Measurements from ENCODE around the gene NT5C1A. TPM values are rescaled to one million over a fixed set of nuclear protein-coding genes. Genes with fewer than 3 reads are reported as not detected.

Gene NT5C1A
- total RNA-seq, 1 donor from 2014 or later: not detected

DNA sequence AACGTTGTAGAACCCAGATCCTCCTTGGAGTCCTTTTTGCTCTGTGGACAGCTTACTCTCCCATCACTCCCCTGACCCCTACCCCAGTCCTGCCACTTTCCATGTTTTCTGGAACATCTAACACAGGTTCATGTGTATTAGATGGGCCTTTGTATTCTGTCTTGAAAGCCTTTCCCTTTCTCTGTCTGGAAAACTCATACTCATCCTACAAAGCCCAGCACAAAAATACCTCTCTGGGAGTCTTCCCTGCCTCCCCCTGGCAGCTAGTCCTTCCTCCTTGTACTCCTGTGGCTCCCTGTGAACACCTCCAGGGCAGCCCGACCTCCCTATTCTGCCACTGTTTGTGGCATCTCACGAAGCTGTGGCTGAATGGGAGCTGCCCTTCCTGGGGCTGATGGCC is 24.7 kb downstream of the NT5C1A start:
- DNase-seq (ENCODE audit: low spot score): no peak
- no peaks in the 10 kb centered on the region for H3K36me3 Mint-ChIP-seq (ENCODE audit: low read depth, unreplicated experiment)
- peaks cover 5% of the 10 kb centered on the region for H3K4me1 Mint-ChIP-seq (ENCODE audit: unreplicated experiment)
- TF ChIP-seq, protein P1, sequence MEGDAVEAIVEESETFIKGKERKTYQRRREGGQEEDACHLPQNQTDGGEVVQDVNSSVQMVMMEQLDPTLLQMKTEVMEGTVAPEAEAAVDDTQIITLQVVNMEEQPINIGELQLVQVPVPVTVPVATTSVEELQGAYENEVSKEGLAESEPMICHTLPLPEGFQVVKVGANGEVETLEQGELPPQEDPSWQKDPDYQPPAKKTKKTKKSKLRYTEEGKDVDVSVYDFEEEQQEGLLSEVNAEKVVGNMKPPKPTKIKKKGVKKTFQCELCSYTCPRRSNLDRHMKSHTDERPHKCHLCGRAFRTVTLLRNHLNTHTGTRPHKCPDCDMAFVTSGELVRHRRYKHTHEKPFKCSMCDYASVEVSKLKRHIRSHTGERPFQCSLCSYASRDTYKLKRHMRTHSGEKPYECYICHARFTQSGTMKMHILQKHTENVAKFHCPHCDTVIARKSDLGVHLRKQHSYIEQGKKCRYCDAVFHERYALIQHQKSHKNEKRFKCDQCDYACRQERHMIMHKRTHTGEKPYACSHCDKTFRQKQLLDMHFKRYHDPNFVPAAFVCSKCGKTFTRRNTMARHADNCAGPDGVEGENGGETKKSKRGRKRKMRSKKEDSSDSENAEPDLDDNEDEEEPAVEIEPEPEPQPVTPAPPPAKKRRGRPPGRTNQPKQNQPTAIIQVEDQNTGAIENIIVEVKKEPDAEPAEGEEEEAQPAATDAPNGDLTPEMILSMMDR (IDR thresholded peaks at IDR 0.05; ENCODE audit: unreplicated experiment): no peak
- no peaks in the 10 kb centered on the region for H3K9me3 Mint-ChIP-seq (ENCODE audit: unreplicated experiment)
- H3K27me3 Mint-ChIP-seq (ENCODE audit: unreplicated experiment): peaks cover 8% of the 10 kb centered on the region
- H3K27ac Mint-ChIP-seq (ENCODE audit: unreplicated experiment): no peak overlapping the region
- no peak overlapping the region for H3K4me3 Mint-ChIP-seq (ENCODE audit: unreplicated experiment)

DNA sequence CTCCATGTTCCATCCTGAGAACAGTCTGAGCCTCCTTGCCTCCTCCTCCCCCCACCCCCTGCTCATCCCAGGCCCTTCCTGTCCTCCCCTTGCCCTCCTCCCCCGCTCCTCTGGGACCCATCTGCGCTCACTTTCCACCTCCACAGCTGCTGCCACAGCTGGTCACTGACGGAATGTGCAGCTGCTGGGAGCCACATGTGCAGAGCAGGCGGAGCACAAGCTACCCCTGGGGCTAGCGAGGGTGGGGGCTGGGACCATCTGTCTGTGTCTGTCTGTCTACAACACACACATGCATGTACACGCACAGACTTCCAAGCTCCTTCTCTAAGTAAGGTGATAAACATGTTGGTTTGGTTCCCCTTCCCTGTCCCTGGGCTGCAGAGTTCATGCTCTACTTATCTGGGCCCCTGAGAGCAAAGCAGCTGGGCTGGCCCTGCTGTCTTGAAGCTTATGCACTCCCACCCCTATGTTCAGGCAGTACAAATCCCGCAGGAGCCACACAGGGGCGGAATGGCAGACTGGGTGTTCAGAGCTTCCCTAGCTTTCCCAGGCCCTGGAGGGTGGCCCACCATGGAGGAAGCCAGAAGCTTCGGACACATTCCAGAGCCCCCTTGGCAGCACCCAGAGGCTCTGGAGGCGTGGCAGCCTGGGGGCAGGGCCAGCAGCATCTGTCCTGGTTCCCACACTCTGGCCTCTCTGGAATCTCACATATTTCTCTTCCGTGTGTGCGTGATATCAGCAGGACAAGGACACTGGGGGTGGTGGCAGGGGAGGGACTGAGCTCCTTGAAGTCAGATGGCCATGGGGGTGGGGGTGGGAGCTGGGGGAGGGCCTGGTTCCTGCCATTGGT is 25.4 kb downstream of the NT5C1A start:
- H3K27me3 Mint-ChIP-seq (ENCODE audit: unreplicated experiment): peaks cover 8% of the 10 kb centered on the region
- H3K4me1 Mint-ChIP-seq (ENCODE audit: unreplicated experiment): peaks cover 5% of the 10 kb centered on the region
- H3K9me3 Mint-ChIP-seq (ENCODE audit: unreplicated experiment): no peaks in the 10 kb centered on the region
- H3K36me3 Mint-ChIP-seq (ENCODE audit: low read depth, unreplicated experiment): no peaks in the 10 kb centered on the region
- no peak overlapping the region for H3K27ac Mint-ChIP-seq (ENCODE audit: unreplicated experiment)
- no peak overlapping the region for H3K4me3 Mint-ChIP-seq (ENCODE audit: unreplicated experiment)
- TF ChIP-seq, protein P1 (IDR thresholded peaks at IDR 0.05; ENCODE audit: unreplicated experiment): no peak
- no peak for DNase-seq (ENCODE audit: low spot score)

DNA sequence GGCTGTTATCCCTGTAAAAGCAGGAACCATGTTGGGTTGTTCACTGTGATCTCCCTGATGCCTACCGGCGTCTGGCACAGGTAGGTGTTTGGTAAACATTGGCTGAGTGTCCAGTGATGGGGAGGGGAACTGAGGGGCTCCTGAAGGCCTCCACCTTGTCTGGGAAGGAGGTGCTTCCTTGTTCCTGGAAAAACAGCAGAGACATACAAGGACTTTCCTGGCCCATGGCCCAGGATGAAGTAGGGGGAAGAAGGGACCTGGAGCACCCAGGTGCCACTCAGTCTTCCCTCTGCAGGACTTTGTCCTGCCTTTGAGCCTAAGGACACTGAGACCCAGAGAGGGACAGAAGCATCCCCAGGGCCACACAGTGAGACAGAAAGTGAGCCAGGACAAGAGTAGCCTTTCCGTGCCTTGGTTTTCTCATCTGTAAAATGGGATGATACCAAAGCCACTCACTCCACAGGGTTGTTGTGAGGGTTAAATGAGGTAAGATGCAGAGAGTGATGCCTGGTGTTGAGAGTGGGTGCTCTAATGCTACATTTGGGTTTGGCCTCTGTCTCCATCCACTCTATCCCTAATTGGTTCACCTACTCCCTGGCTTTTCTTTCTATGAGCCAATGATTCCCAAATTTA is 26.4 kb downstream of the NT5C1A start:
- Mint-ChIP-seq H3K36me3 (ENCODE audit: low read depth, unreplicated experiment) (no peaks in the 10 kb centered on the region), H3K27ac (ENCODE audit: unreplicated experiment) (no peak overlapping the region), H3K9me3 (ENCODE audit: unreplicated experiment) (no peaks in the 10 kb centered on the region), H3K4me3 (ENCODE audit: unreplicated experiment) (no peak overlapping the region), H3K27me3 (ENCODE audit: unreplicated experiment) (peaks cover 9% of the 10 kb centered on the region), H3K4me1 (ENCODE audit: unreplicated experiment) (peaks cover 5% of the 10 kb centered on the region)
- no peak for DNase-seq (ENCODE audit: low spot score)
- TF ChIP-seq, protein P1 (IDR thresholded peaks at IDR 0.05; ENCODE audit: unreplicated experiment): no peak

DNA sequence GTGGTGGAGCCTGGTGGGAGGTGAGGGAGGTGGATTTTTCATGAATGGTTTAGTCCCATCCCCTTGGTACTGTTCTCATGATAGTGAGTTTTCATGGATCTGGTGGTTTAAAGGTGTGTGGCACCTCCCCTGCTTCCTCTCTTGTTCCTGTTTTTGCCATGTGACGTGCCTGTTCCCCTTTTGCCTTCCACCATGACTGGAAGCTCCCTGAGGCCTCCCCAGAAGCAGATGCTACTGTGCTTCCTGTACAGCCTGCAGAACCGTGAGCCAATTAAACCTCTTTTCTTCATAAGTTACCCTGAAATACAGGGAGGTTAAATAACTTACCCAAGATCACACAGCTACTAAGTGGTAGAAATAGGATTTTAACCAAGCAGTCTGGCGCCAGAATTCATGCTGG is 28.2 kb downstream of the NT5C1A start:
- no peak overlapping the region for H3K27ac Mint-ChIP-seq (ENCODE audit: unreplicated experiment)
- no peak overlapping the region for H3K4me3 Mint-ChIP-seq (ENCODE audit: unreplicated experiment)
- peaks cover 5% of the 10 kb centered on the region for H3K4me1 Mint-ChIP-seq (ENCODE audit: unreplicated experiment)
- no peaks in the 10 kb centered on the region for H3K9me3 Mint-ChIP-seq (ENCODE audit: unreplicated experiment)
- TF ChIP-seq, protein P1 (IDR thresholded peaks at IDR 0.05; ENCODE audit: unreplicated experiment): no peak
- H3K36me3 Mint-ChIP-seq (ENCODE audit: low read depth, unreplicated experiment): no peaks in the 10 kb centered on the region
- no peak for DNase-seq (ENCODE audit: low spot score)
- peaks cover 11% of the 10 kb centered on the region for H3K27me3 Mint-ChIP-seq (ENCODE audit: unreplicated experiment)

DNA sequence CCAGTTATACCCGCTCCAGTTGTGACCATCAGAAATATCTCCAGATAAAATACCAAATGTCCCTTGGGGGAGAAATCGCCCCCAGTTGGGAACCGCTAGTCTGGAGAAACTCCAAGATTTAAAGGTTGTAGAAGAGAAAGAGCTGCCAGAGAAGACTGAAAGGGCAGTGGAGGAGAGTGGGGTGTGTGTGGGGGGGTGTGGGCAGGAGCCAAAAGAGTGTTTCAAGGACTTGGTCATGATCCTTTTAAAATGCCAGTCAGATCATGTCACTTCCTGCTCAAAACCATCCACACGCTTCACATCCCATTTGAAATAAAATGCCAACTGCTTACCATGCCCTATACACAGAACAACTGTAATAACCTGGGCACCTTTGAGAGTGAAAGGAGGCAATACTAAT is 29.1 kb downstream of the NT5C1A start:
- H3K9me3 Mint-ChIP-seq (ENCODE audit: unreplicated experiment): no peaks in the 10 kb centered on the region
- H3K4me1 Mint-ChIP-seq (ENCODE audit: unreplicated experiment): peaks cover 5% of the 10 kb centered on the region
- peaks cover 11% of the 10 kb centered on the region for H3K27me3 Mint-ChIP-seq (ENCODE audit: unreplicated experiment)
- no peak overlapping the region for H3K4me3 Mint-ChIP-seq (ENCODE audit: unreplicated experiment)
- H3K36me3 Mint-ChIP-seq (ENCODE audit: low read depth, unreplicated experiment): no peaks in the 10 kb centered on the region
- TF ChIP-seq, protein P1 (IDR thresholded peaks at IDR 0.05; ENCODE audit: unreplicated experiment): no peak
- no peak overlapping the region for H3K27ac Mint-ChIP-seq (ENCODE audit: unreplicated experiment)
- no peak for DNase-seq (ENCODE audit: low spot score)

Measured in endothelial cell (in vitro differentiated cells).